Activated naive CD4-positive, alpha-beta T cell treated with anti-CD3 and anti-CD28 coated beads for 36 hours (primary cell): ENCODE measurements around the gene STON2. TPM values are rescaled to one million over a fixed set of nuclear protein-coding genes. Genes with fewer than 3 reads are reported as not detected.

Experiments used
- CTCF ChIA-PET: fragments of 350-600 bp; sonication (Branson Sonifier 250); formaldehyde crosslinking; loops from one replicate; lab custom pipeline; 2021; ENCODE audit warnings: antibody characterized with exemption; lab: Charles Lee
- DNase-seq: peaks from one replicate; pipeline ENCODE4 v3.0.0-alpha.2; 2020
- H3K27ac Mint-ChIP-seq: one replicate; pipeline ENCODE4 v1.8.0; 2021; ENCODE audit warnings: mild to moderate bottlenecking, mixed read lengths
- H3K27me3 Mint-ChIP-seq: one replicate; pipeline ENCODE4 v1.8.0; 2021; ENCODE audit warnings: low read depth, mixed read lengths
- H3K36me3 Mint-ChIP-seq: one replicate; pipeline ENCODE4 v1.8.0; 2021; ENCODE audit warnings: low read depth, mixed read lengths
- H3K4me1 Mint-ChIP-seq: one replicate; pipeline ENCODE4 v1.8.0; 2021; ENCODE audit warnings: low read depth, mixed read lengths
- H3K4me3 Mint-ChIP-seq: one replicate; pipeline ENCODE4 v1.8.0; 2021; ENCODE audit warnings: mild to moderate bottlenecking, moderate library complexity, mixed read lengths
- H3K9me3 Mint-ChIP-seq: one replicate; pipeline ENCODE4 v1.8.0; 2021; ENCODE audit warnings: mixed read lengths
- intact Hi-C: fragments of 100-400 bp; cut with micrococcal nuclease; formaldehyde crosslinking; loops from one replicate; pipeline ENCODE4 v1.15.1; 2023
- total RNA-seq, 2 experiments: library from RNA; stranded (reverse); gene quantifications; one replicate each; pipeline ENCODE4 v1.2.3, GENCODE V29; 2021

STON2 gene
- total RNA-seq, 2 experiments from 2014 or later: 0.12 to 0.14 TPM

DNA sequence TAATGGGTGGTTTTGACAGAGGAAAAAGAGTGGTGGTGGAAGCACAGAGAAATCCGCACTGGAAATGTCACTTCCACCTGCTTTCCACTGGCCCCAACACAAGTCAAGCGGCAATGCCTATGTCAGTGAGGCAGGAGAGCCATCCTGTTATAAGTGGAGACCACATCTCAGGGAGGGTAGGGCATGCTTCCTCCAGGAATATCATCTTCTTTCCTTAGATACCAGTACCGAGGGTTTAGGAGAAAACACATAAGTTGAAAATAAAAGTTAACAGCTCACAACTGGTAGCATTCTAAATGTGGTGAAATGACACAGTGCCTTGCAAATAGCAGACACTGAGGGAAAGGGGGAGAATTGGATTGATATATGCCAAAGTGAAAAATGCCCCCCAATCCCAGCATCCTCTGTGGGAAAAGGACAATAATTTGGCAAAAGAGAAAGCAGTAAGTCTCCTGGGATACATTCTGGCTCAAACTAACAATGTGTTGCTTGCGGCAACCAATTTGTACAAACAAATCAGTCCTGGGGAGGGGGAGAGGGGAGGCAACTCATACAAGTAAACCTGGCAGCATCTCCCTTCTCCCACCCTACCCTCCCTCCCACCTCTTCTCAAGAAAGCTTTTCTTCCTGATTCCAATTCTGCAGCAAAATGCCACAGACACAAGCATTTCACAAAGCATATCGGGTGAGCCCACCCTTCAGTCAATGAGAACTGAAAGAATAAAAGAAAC, 57.1 kb downstream of the STON2 start:
- DNase-seq: no peak
- CTCF ChIA-PET: no interaction called here
- no peaks in the 10 kb centered on the region for H3K4me1 Mint-ChIP-seq
- no peaks in the 10 kb centered on the region for H3K9me3 Mint-ChIP-seq
- intact Hi-C loops: no loop called here
- peaks cover 13% of the 10 kb centered on the region for H3K27me3 Mint-ChIP-seq
- no peak overlapping the region for H3K27ac Mint-ChIP-seq
- H3K4me3 Mint-ChIP-seq: no peak overlapping the region
- H3K36me3 Mint-ChIP-seq: no peaks in the 10 kb centered on the region

DNA sequence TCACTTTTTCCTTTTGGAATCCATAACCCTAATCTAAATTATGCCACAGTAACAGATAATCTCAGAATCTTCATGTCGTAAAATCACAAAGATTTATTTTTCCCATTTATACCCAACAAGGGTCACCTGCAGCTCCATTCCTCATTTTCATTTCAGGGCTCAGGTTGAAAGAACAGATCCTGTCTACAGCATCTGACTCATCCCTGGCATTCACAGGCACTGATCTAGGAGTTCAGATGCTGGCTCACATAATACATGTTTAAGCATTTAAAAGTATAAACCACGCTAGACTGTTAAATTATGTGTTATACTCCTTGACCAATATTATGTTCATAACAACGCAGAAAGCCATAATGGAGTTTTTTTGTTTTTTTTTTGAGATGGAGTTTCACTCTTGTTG, 58.3 kb downstream of the STON2 start:
- intact Hi-C loops: no loop called here
- Mint-ChIP-seq H3K4me1 (no peaks in the 10 kb centered on the region), H3K27ac (no peak overlapping the region), H3K36me3 (no peaks in the 10 kb centered on the region), H3K27me3 (peaks cover 18% of the 10 kb centered on the region), H3K4me3 (no peak overlapping the region), H3K9me3 (no peaks in the 10 kb centered on the region)
- CTCF ChIA-PET: no interaction called here
- DNase-seq: no peak

DNA sequence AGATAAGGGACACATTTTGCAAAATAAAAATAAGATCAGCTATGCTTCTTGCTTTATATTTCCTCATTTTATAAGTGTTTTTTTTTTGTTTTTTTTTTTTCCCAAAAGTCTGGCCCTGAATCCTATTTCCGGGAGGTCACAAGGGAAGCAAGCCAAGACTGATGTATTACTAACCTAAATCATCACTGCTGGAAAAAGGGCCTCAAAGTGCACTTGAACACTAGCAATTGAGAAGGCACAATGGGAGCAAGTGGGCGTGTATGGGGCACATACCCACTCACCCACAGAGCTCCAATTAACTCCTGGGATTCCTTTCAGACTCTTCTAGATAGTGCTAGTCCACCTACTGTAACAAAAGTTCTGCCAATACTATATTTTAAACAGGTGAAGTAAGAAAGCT, 58.8 kb downstream of the STON2 start:
- Mint-ChIP-seq H3K9me3 (no peaks in the 10 kb centered on the region), H3K4me3 (no peak overlapping the region), H3K36me3 (no peaks in the 10 kb centered on the region), H3K4me1 (no peaks in the 10 kb centered on the region), H3K27ac (no peak overlapping the region), H3K27me3 (peaks cover 20% of the 10 kb centered on the region)
- CTCF ChIA-PET: interaction anchor here (0.6 kb wide), 1 partner anchor 110 kb away, joined by 4 read pairs; no protein-coding TSS in a partner anchor
- DNase-seq: no peak
- intact Hi-C loops: no loop called here

DNA sequence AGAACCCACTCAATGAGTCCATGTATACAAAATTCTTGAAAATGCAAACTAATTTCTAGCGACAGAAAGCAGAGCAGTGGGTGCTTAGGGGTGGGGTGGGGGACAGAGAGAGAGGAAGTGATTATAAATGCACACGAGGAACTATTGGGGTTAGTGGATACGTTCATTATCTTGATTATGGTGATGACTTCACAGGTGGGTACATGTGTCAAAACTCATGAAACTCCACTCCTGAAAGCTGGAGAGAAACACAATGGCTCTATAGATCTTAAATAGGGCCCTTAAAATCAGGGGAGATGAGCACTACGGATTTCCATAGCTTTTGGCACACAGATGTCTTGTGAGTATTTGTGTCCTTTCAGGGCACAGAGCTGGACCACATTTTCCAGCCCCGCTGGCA, 59.9 kb downstream of the STON2 start:
- CTCF ChIA-PET: interaction anchor here (1.2 kb wide), 1 partner anchor 125 kb away, joined by 3 read pairs; no protein-coding TSS in a partner anchor
- no peaks in the 10 kb centered on the region for H3K36me3 Mint-ChIP-seq
- no peak for DNase-seq
- H3K27ac Mint-ChIP-seq: no peak overlapping the region
- no peaks in the 10 kb centered on the region for H3K4me1 Mint-ChIP-seq
- no peak overlapping the region for H3K4me3 Mint-ChIP-seq
- peaks cover 16% of the 10 kb centered on the region for H3K27me3 Mint-ChIP-seq
- intact Hi-C loops: no loop called here
- H3K9me3 Mint-ChIP-seq: no peaks in the 10 kb centered on the region

DNA sequence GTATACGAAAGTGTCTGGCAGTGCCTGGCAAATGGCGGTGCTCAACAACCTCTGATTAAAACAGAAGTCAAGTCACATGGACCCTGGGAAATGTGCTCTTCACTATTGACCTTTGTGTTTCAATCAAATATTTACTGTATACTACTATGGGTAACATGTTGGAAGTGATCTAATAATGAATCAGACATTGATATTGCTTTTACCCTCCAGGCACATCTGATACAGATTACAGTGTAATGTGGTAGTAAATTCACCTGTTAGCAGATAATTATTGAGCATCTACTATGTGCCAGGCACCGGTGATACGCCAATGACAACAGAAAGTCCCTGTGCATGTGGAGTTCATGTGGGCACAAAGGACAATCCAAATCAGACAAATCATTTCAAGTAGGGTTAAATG, 63.1 kb downstream of the STON2 start:
- no peak overlapping the region for H3K27ac Mint-ChIP-seq
- H3K36me3 Mint-ChIP-seq: no peaks in the 10 kb centered on the region
- no peak overlapping the region for H3K4me3 Mint-ChIP-seq
- peaks cover 12% of the 10 kb centered on the region for H3K27me3 Mint-ChIP-seq
- intact Hi-C loops: no loop called here
- H3K4me1 Mint-ChIP-seq: no peaks in the 10 kb centered on the region
- CTCF ChIA-PET: no interaction called here
- DNase-seq: no peak
- H3K9me3 Mint-ChIP-seq: no peaks in the 10 kb centered on the region

DNA sequence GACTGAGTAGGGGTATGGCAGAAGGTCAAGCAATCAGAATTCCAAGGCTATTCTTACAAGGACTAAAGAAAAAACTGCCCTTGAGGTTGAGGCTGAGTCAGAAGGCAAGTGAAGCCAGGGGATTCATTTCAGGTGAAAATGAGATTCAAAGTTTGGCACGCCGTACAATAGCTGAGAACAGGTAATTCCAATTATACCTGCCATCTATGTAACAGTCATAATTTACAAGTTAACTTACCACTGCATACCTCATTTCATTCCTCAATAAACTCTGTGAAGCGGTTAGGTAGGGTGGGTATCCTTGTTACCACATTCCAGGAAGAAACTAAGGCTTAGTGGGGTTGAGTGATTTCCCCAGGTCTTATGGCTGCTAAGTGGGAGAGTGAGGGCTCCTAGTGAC, 64.1 kb downstream of the STON2 start:
- peaks cover 12% of the 10 kb centered on the region for H3K27me3 Mint-ChIP-seq
- H3K36me3 Mint-ChIP-seq: no peaks in the 10 kb centered on the region
- no peaks in the 10 kb centered on the region for H3K9me3 Mint-ChIP-seq
- CTCF ChIA-PET: no interaction called here
- H3K27ac Mint-ChIP-seq: no peak overlapping the region
- no peak overlapping the region for H3K4me3 Mint-ChIP-seq
- no peak for DNase-seq
- intact Hi-C loops: no loop called here
- H3K4me1 Mint-ChIP-seq: no peaks in the 10 kb centered on the region

DNA sequence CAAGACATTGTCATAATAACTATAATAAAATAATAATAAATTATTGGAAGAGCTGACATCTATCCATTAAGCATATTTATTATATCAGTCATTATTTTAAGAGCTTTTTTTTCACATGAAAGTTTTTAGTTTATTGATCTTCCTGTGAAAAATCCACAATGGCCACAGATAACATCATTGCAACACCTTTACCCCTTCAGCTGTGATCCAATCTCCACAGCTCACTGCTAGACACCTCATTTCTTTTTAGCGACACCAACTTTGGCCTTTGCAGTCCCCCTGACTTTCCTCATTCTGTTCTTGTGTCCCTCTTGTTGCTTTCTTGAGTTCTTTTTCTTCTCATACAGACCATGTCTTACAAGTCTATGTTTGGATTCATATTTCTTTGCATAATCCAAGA, 67.4 kb downstream of the STON2 start:
- H3K27ac Mint-ChIP-seq: no peak overlapping the region
- intact Hi-C loops: no loop called here
- no peak overlapping the region for H3K4me3 Mint-ChIP-seq
- no peaks in the 10 kb centered on the region for H3K9me3 Mint-ChIP-seq
- no peaks in the 10 kb centered on the region for H3K4me1 Mint-ChIP-seq
- H3K36me3 Mint-ChIP-seq: no peaks in the 10 kb centered on the region
- CTCF ChIA-PET: no interaction called here
- DNase-seq: no peak
- peaks cover 10% of the 10 kb centered on the region for H3K27me3 Mint-ChIP-seq

DNA sequence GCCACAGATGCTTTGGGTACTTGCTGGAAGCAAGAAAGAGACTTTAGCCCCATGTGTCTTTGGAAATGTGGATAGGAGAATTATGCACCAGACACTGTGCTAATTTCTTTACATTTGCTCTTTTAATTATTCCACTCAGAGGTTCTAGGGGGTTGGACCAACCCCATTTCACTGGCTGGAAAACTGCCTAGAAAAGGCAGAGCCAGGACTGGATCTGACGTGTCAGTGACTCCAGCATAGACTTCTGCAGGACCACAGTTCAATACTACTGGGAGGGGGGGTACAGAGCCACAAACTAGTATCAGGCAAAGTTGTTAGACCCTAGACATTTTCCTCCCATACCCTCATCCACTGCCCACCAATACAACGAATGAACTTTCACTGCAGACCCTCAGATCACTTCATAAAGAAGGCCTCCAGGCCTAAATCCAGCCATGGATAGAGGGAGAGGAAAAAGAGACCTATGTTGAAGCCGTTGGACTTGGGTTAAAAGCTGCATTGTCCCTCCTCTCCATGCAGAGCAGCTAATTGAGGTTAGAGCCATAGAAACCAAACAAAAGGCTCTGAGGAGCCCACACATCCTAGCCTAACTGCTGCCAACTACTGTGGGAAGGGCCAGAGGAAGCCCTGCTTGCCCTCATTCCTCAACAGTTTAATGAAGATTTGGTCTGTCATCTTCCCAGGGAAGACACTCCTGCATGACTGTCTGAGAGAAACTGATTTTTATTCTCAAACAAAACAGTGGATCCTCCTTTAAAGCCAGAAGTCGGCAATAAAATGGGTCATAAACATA, 68.7 kb downstream of the STON2 start:
- H3K27me3 Mint-ChIP-seq: peaks cover 3% of the 10 kb centered on the region
- no peaks in the 10 kb centered on the region for H3K9me3 Mint-ChIP-seq
- H3K4me3 Mint-ChIP-seq: no peak overlapping the region
- CTCF ChIA-PET: interaction anchor here (0.8 kb wide), 1 partner anchor 122 kb away, joined by 3 read pairs; no protein-coding TSS in a partner anchor
- no peak for DNase-seq
- H3K4me1 Mint-ChIP-seq: no peaks in the 10 kb centered on the region
- no peak overlapping the region for H3K27ac Mint-ChIP-seq
- H3K36me3 Mint-ChIP-seq: no peaks in the 10 kb centered on the region
- intact Hi-C loops: no loop called here

DNA sequence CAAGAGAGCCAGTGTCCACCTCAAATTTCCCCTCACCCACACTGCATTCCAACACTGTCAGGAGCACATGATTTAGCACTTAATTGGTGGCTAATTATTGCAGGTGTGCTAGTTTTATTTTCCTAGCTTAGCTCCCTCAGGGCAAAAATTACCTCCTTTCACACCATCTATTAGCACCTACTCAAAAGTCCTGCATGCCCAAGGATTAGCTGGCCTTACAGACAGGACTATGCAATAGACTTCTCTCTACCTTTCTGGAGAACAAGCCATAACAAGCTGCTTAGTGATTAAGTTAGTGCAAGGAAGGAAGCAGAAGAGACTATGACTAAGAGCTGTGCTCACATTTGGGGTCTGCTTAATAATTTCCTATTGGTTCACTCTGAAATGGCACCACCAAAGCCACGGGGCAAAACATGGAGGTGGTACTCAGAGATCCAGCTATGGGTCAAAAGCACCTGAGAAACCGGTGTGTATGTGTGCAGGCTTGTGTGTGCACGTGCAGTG, 69.5 kb downstream of the STON2 start:
- intact Hi-C loops: no loop called here
- CTCF ChIA-PET: interaction anchor here (0.8 kb wide), 1 partner anchor 123 kb away, joined by 3 read pairs; no protein-coding TSS in a partner anchor
- no peaks in the 10 kb centered on the region for H3K36me3 Mint-ChIP-seq
- no peaks in the 10 kb centered on the region for H3K9me3 Mint-ChIP-seq
- H3K27ac Mint-ChIP-seq: no peak overlapping the region
- peaks cover 3% of the 10 kb centered on the region for H3K27me3 Mint-ChIP-seq
- no peaks in the 10 kb centered on the region for H3K4me1 Mint-ChIP-seq
- DNase-seq: no peak
- H3K4me3 Mint-ChIP-seq: no peak overlapping the region

DNA sequence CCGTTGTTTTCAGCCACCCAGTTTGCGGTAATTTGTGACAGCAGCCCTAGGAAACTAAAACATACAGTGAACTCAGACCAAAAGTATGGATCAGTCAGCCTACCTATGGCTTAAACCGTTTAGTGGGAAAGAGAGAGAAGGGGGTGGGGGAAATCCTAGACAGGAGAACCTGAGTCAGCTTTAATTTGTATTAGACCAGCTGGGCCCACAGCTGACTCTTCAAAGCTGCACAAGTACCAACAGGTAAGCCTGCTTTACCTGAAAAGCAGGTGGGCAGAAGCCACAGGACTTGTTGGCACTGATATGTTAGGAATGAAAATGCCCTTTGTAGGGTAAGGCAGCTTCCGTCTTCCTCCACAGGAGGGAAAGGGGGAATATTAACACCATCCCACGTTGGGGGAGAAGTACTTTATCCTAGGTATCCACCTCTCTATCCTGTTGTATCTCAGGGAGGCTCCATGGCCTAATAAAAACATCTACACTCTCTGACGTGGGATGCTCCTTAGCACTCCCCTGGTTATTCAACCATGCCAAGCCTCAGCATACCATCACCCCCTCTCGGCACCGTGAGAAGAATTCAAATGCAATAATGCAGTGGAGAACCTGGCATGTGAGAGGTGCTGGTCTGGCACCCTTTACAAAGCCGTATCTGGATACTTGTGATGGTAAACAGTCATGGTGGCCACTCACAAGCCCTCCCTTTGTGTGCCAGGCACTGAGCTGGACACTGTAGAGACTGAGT, 70.3 kb downstream of the STON2 start:
- CTCF ChIA-PET: no interaction called here
- H3K27me3 Mint-ChIP-seq: no peaks in the 10 kb centered on the region

DNA sequence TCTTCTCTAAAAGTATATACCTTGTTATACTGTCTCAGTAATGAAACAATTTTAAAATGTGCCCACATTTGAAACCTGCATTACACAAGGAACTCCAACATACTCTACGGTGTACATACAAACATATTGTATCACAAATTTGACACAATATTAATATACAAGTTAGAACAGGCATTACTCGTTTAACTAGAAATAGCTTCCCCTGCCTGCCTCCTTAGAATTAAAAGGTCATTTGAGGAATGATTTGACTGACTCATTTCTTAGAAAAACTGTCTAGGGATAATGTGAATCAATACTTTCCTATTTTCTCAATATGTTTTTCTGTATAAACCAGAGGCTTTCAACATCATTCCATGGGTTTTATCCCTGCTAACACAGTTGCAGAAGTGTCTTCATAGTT, 73.7 kb downstream of the STON2 start:
- CTCF ChIA-PET: no interaction called here
- no peak overlapping the region for H3K4me3 Mint-ChIP-seq
- no peaks in the 10 kb centered on the region for H3K9me3 Mint-ChIP-seq
- intact Hi-C loops: no loop called here
- no peaks in the 10 kb centered on the region for H3K4me1 Mint-ChIP-seq
- H3K27me3 Mint-ChIP-seq: no peaks in the 10 kb centered on the region
- no peaks in the 10 kb centered on the region for H3K36me3 Mint-ChIP-seq
- no peak overlapping the region for H3K27ac Mint-ChIP-seq
- DNase-seq: no peak

More for the DNA sequence above, 70.3 kb downstream of the STON2 start:
- H3K4me1 Mint-ChIP-seq: no peaks in the 10 kb centered on the region
- H3K4me3 Mint-ChIP-seq: no peak overlapping the region
- H3K9me3 Mint-ChIP-seq: no peaks in the 10 kb centered on the region
- DNase-seq: no peak
- no peak overlapping the region for H3K27ac Mint-ChIP-seq
- intact Hi-C loops: no loop called here
- no peaks in the 10 kb centered on the region for H3K36me3 Mint-ChIP-seq

DNA sequence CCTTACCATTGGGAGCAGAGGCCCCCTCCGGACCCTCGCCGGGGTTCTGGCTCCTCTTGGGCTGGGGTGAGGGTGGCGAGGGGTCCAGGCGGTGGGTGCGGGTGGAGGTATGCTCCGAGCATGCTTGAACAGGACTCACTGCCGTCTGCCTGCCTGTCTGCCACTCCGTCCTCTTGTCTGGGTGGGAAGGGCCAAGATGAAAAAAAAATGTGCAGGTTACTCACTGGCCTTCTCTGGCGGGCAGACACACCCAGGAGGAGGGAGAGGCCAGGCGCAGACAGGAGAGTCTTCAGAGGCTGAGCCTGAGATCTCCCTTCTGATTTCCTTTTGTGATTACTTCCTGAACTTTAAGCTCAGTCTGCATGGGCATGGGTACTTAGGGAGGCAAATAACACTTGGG, 76.1 kb downstream of the STON2 start:
- H3K4me3 Mint-ChIP-seq: no peak overlapping the region
- H3K27ac Mint-ChIP-seq: no peak overlapping the region
- no peaks in the 10 kb centered on the region for H3K4me1 Mint-ChIP-seq
- CTCF ChIA-PET: no interaction called here
- intact Hi-C loops: no loop called here
- no peak for DNase-seq
- no peaks in the 10 kb centered on the region for H3K36me3 Mint-ChIP-seq
- H3K27me3 Mint-ChIP-seq: no peaks in the 10 kb centered on the region
- H3K9me3 Mint-ChIP-seq: no peaks in the 10 kb centered on the region
